ENCODE results near the gene ASCC3.

DNA sequence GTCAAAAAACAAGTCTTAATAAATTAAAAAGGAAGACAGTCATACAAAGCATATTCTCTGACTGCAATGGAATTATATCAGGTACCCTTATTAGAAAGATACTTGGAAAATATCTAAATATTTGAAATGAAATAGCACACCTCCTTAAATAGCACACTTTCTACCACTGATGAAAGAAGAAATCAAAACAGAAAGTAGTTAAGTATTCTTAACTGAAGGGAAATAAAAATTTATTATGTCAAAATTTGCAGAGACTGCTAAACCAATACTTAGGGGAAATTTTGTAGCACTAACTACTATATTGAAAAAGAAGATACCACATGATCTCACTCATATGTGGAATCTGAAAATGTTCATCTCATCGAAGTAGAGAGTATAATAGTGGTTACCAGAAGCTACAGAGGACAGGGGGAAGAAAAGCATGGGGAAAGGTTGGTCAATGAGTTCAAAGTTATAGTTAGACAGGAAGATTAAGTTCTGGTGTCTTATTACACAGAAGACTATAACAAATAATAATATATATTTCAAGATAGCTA is 112.2 kb downstream of the ASCC3 start:
- no peak for TF ChIP-seq TAF1 (conservative IDR thresholded peaks at IDR 0.05)
- TF ChIP-seq, protein P1, sequence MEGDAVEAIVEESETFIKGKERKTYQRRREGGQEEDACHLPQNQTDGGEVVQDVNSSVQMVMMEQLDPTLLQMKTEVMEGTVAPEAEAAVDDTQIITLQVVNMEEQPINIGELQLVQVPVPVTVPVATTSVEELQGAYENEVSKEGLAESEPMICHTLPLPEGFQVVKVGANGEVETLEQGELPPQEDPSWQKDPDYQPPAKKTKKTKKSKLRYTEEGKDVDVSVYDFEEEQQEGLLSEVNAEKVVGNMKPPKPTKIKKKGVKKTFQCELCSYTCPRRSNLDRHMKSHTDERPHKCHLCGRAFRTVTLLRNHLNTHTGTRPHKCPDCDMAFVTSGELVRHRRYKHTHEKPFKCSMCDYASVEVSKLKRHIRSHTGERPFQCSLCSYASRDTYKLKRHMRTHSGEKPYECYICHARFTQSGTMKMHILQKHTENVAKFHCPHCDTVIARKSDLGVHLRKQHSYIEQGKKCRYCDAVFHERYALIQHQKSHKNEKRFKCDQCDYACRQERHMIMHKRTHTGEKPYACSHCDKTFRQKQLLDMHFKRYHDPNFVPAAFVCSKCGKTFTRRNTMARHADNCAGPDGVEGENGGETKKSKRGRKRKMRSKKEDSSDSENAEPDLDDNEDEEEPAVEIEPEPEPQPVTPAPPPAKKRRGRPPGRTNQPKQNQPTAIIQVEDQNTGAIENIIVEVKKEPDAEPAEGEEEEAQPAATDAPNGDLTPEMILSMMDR (IDR thresholded peaks at IDR 0.05; ENCODE audit: low read depth, low read length, missing input control): no peak
- TF ChIP-seq HNF4A (conservative IDR thresholded peaks at IDR 0.05): no peak
- TF ChIP-seq, protein P2, sequence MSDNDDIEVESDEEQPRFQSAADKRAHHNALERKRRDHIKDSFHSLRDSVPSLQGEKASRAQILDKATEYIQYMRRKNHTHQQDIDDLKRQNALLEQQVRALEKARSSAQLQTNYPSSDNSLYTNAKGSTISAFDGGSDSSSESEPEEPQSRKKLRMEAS (IDR thresholded peaks at IDR 0.05): no peak
- TF ChIP-seq GABPA (IDR thresholded peaks at IDR 0.05 in 1 of 2, conservative IDR thresholded peaks at IDR 0.05 in 1 of 2): no peak
- TF ChIP-seq, protein P3, sequence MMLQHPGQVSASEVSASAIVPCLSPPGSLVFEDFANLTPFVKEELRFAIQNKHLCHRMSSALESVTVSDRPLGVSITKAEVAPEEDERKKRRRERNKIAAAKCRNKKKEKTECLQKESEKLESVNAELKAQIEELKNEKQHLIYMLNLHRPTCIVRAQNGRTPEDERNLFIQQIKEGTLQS (IDR thresholded peaks at IDR 0.05): no peak

All from liver (tissue), 3 donors.